ENCODE data around the gene CDH23. TPM values are rescaled to one million over a fixed set of nuclear protein-coding genes. Genes with fewer than 3 reads are reported as not detected.

CDH23 gene
- polyA plus RNA-seq, 2 of the 4 experiments (the other 2 are of a cell fraction): 1.1 to 2.3 TPM

- ATAC-seq: no peak
- CTCF ChIA-PET: interaction anchor here (1.0 to 16.5 kb wide), 5 partner anchors 10 to 121 kb away, joined by 3 to 217 read pairs (median 6); partner anchors contain the start of gene VSIR
Observed at GRCh38 chr10:71834343-71834674, 437.6 kb downstream of the CDH23 start.

DNA sequence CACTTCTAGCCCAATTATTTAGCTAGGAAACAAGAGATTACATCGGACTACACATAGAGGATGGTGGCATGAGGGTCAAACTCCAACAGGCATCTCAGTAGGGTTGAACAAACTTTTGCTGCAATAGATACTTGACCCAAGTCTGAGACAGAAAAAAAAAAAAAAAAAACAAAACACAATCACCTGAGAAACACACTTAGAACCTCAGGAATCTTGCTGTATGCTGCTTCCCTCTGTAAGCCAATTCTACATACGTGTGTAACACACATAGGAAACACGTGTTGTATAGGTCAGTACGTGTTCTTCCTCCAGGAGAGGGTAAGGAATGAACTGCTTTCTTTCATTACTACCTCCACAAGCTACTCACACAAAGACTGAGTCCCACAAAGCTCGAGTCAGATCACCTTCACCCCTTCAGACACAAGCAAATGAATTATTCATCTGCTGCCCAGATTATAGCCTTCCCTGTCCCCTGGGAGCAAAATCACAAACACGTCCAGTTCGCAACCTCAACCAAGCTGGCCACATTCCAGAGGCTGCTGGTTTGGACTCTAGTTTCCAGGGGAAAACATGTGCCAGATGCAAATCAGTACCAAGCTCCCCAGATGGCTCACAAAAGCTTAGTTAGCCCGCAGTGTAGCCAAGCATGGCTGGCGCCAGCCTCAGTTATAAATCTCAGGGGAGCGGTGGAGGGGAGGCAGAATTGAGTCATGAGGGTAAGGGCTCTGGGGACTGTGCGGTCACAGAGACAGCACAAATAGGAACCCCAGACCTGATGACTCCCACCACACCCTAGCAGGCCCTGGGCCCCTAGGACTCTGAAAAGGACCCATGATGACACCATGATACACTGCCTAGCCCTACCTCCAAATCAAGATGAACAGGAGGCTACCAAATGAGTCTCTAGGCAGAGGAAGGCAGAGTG lies 439.2 kb downstream of the CDH23 start:
- DNase-seq (ENCODE audit: low read depth in 1 of 2, low spot score in 1 of 2): no peak
- no peak for TF ChIP-seq ZC3H11A (IDR thresholded peaks at IDR 0.05)
- TF ChIP-seq JUN (IDR thresholded peaks at IDR 0.05): no peak
- TF ChIP-seq EHMT2 (IDR thresholded peaks at IDR 0.05; ENCODE audit: low read depth): no peak
- TF ChIP-seq, protein P1, sequence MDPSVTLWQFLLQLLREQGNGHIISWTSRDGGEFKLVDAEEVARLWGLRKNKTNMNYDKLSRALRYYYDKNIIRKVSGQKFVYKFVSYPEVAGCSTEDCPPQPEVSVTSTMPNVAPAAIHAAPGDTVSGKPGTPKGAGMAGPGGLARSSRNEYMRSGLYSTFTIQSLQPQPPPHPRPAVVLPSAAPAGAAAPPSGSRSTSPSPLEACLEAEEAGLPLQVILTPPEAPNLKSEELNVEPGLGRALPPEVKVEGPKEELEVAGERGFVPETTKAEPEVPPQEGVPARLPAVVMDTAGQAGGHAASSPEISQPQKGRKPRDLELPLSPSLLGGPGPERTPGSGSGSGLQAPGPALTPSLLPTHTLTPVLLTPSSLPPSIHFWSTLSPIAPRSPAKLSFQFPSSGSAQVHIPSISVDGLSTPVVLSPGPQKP (IDR thresholded peaks at IDR 0.05; ENCODE audit: low read depth, low read length): no peak
- TF ChIP-seq POLR2A (IDR thresholded peaks at IDR 0.05; ENCODE audit: low read length): no peak
- no peak for TF ChIP-seq HOXB13 (CRISPR knock-in tag; IDR thresholded peaks at IDR 0.05; ENCODE audit: low read depth)
- no peak for TF ChIP-seq RAD21 (conservative IDR thresholded peaks at IDR 0.05 in 1 of 2, IDR thresholded peaks at IDR 0.05 in 1 of 2)
- 87% methylated on average over 11 of the region's 11 CpGs for WGBS (ENCODE audit: missing lambda C conversion rate)
- ChIA-PET CTCF (interaction anchor here (0.6 to 16.5 kb wide), 10 partner anchors 10 to 213 kb away, joined by 3 to 217 read pairs (median 6); no protein-coding TSS in a partner anchor), POLR2A (interaction anchor here (0.8 to 1.0 kb wide), 2 partner anchors 15 to 60 kb away, joined by 5 read pairs; partner anchors contain the start of gene PSAP)
- no peak overlapping the region for H3K4me3 ChIP-seq
- H3K27ac ChIP-seq: peak overlapping the region in 1 of 2 experiments; percentile 41; a peak in 3 of 6 replicates
- H3K9me3 ChIP-seq: no peaks in the 10 kb centered on the region
- ATAC-seq: no peak
- peak overlapping the region; percentile 35; the same call in 2 of the 3 replicates for H3K4me2 ChIP-seq
- no peak for FAIRE-seq
- H3K4me1 ChIP-seq: peaks cover 75% of the 10 kb centered on the region

More at GRCh38 chr10:71834343-71834674, 437.6 kb downstream of the CDH23 start:
- Histone ChIP-seq H3K9me3 (no peaks in the 10 kb centered on the region), H3K4me3 (no peak overlapping the region), H3K4me2 (no peak overlapping the region), H3K4me1 (peaks cover 59% of the 10 kb centered on the region), H3K27ac (no peak overlapping the region)
- POLR2A ChIA-PET: interaction anchor here (1.8 kb wide), 1 partner anchor 17 kb away, joined by 7 read pairs; the partner anchor contains the start of gene PSAP
- 95% methylated on average over 14 of the region's 14 CpGs for WGBS (ENCODE audit: missing lambda C conversion rate)
- no peak for DNase-seq (ENCODE audit: low read depth in 1 of 2, low spot score in 1 of 2)
- TF ChIP-seq, protein P2, sequence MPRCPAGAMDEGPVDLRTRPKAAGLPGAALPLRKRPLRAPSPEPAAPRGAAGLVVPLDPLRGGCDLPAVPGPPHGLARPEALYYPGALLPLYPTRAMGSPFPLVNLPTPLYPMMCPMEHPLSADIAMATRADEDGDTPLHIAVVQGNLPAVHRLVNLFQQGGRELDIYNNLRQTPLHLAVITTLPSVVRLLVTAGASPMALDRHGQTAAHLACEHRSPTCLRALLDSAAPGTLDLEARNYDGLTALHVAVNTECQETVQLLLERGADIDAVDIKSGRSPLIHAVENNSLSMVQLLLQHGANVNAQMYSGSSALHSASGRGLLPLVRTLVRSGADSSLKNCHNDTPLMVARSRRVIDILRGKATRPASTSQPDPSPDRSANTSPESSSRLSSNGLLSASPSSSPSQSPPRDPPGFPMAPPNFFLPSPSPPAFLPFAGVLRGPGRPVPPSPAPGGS (IDR thresholded peaks at IDR 0.05): no peak
- TF ChIP-seq, protein P3, sequence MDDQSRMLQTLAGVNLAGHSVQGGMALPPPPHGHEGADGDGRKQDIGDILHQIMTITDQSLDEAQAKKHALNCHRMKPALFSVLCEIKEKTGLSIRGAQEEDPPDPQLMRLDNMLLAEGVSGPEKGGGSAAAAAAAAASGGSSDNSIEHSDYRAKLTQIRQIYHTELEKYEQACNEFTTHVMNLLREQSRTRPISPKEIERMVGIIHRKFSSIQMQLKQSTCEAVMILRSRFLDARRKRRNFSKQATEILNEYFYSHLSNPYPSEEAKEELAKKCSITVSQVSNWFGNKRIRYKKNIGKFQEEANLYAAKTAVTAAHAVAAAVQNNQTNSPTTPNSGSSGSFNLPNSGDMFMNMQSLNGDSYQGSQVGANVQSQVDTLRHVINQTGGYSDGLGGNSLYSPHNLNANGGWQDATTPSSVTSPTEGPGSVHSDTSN (IDR thresholded peaks at IDR 0.05): no peak
- no peak for TF ChIP-seq CBX2 (IDR thresholded peaks at IDR 0.05; ENCODE audit: borderline replicate concordance, low read depth)
- TF ChIP-seq RNF2 (IDR thresholded peaks at IDR 0.05; ENCODE audit: borderline replicate concordance, low read depth): no peak
- TF ChIP-seq RARB (CRISPR knock-in tag; IDR thresholded peaks at IDR 0.05): no peak
- TF ChIP-seq, protein P4, sequence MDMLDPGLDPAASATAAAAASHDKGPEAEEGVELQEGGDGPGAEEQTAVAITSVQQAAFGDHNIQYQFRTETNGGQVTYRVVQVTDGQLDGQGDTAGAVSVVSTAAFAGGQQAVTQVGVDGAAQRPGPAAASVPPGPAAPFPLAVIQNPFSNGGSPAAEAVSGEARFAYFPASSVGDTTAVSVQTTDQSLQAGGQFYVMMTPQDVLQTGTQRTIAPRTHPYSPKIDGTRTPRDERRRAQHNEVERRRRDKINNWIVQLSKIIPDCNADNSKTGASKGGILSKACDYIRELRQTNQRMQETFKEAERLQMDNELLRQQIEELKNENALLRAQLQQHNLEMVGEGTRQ (IDR thresholded peaks at IDR 0.05): no peak
- no peak for TF ChIP-seq TFCP2L1 (CRISPR knock-in tag; IDR thresholded peaks at IDR 0.05)
- no peak for TF ChIP-seq POLR2A (IDR thresholded peaks at IDR 0.05; ENCODE audit: low read length)
- TF ChIP-seq FOXS1 (CRISPR knock-in tag; IDR thresholded peaks at IDR 0.05): no peak
- no peak for TF ChIP-seq RAD21 (conservative IDR thresholded peaks at IDR 0.05 in 1 of 2, IDR thresholded peaks at IDR 0.05 in 1 of 2)
- no peak for TF ChIP-seq KDM1A (IDR thresholded peaks at IDR 0.05; ENCODE audit: low read depth)
- no peak for TF ChIP-seq EHF (CRISPR knock-in tag; IDR thresholded peaks at IDR 0.05)
- no peak for TF ChIP-seq FOSL2 (IDR thresholded peaks at IDR 0.05)
- TF ChIP-seq FOSL2 (CRISPR knock-in tag; IDR thresholded peaks at IDR 0.05): no peak
- TF ChIP-seq SMC3 (IDR thresholded peaks at IDR 0.05): no peak
- no peak for TF ChIP-seq ZNF302 (CRISPR knock-in tag; IDR thresholded peaks at IDR 0.05)
- no peak for TF ChIP-seq NR3C1 (IDR thresholded peaks at IDR 0.05)
- no peak for TF ChIP-seq SREBF2 (IDR thresholded peaks at IDR 0.05)
- no peak for TF ChIP-seq GATA3 (IDR thresholded peaks at IDR 0.05; ENCODE audit: borderline replicate concordance)
- TF ChIP-seq EP300 (IDR thresholded peaks at IDR 0.05): no peak
- TF ChIP-seq BHLHE40 (IDR thresholded peaks at IDR 0.05; ENCODE audit: low read depth, low read length): no peak
- FAIRE-seq: no peak

Data from A549 (cell line).